KMS-11 (cell line): ENCODE measurements around the gene IGFBP4.
"Not testable (repeated sequence)": the region's sequence is repeated elsewhere in the genome, so short reads cannot be mapped to it uniquely, and the experiment has no call there.

Experiments used
- H2AFZ ChIP-seq: fragments of 200-600 bp; sonication (generic); 2 replicates; pipeline ENCODE4 v1.6.1; 2016; ENCODE audit warnings: antibody characterized with exemption, mixed run types, low read depth
- H3K27ac ChIP-seq: fragments of 200-600 bp; sonication (generic); 2 replicates; pipeline ENCODE4 v1.6.1; 2016; ENCODE audit warnings: mild to moderate bottlenecking, mixed run types
- H3K27me3 ChIP-seq: fragments of 200-600 bp; sonication (generic); 2 replicates; pipeline ENCODE4 v1.6.1; 2017; ENCODE audit warnings: mild to moderate bottlenecking, low read depth, mixed run types, moderate library complexity; ENCODE audit not compliant: insufficient read depth
- H3K36me3 ChIP-seq: fragments of 200-600 bp; sonication (generic); 2 replicates; pipeline ENCODE4 v1.6.1; 2017; ENCODE audit warnings: mild to moderate bottlenecking, mixed run types; ENCODE audit not compliant: insufficient read depth
- H3K4me1 ChIP-seq: fragments of 200-600 bp; sonication (generic); 2 replicates; pipeline ENCODE4 v1.6.1; 2016; ENCODE audit warnings: mild to moderate bottlenecking, low read depth, mixed run types; ENCODE audit not compliant: poor library complexity, severe bottlenecking
- H3K4me2 ChIP-seq: fragments of 200-600 bp; sonication (generic); 2 replicates; pipeline ENCODE4 v1.7.0; 2016; ENCODE audit warnings: mild to moderate bottlenecking, mixed run types
- H3K4me3 ChIP-seq: fragments of 200-600 bp; sonication (generic); IDR thresholded peaks from 2 replicates; pipeline ENCODE4 v1.6.1; 2017; ENCODE audit warnings: low read depth, low read length, mixed read lengths; ENCODE audit not compliant: insufficient read depth
- H3K79me2 ChIP-seq: fragments of 200-600 bp; sonication (generic); 2 replicates; pipeline ENCODE4 v1.6.1; 2016; ENCODE audit warnings: low read depth, mixed run types; ENCODE audit not compliant: insufficient read depth
- H3K9ac ChIP-seq: fragments of 200-600 bp; sonication (generic); 2 replicates; pipeline ENCODE4 v1.6.1; 2016; ENCODE audit warnings: mild to moderate bottlenecking, mixed run types
- H4K20me1 ChIP-seq: fragments of 200-600 bp; sonication (generic); 2 replicates; pipeline ENCODE4 v1.6.1; 2016; ENCODE audit warnings: mild to moderate bottlenecking, mixed run types; ENCODE audit not compliant: insufficient read depth
- CTCF ChIP-seq: fragments of 200-600 bp; sonication (generic); conservative IDR thresholded peaks from 2 replicates; pipeline ENCODE4 v1.6.1; 2017; ENCODE audit warnings: low read depth, mild to moderate bottlenecking, antibody characterized with exemption, low read length, moderate library complexity, mixed read lengths

The IGFBP4 gene

GRCh38 chr17:40407460-40407859 is 35.8 kb upstream of the IGFBP4 start:
- Histone ChIP-seq H3K79me2 (no peaks in the 10 kb centered on the region; the same call in 1 of the 2 replicates), H3K4me3 (no peak overlapping the region), H3K4me2 (no peak overlapping the region), H3K9ac (no peak overlapping the region), H4K20me1 (0 out of 2 replicates have a peak, but pooled peaks cover 8% of the 10 kb centered on the region), H2AFZ (no peak overlapping the region), H3K27ac (no peak overlapping the region), H3K36me3 (peaks cover 54% of the 10 kb centered on the region), H3K4me1 (peaks cover 6% of the 10 kb centered on the region), H3K27me3 (no peaks in the 10 kb centered on the region)
- TF ChIP-seq CTCF: no peak

GRCh38 chr17:40409540-40409939 is 33.7 kb upstream of the IGFBP4 start:
- not testable (repeated sequence) for H3K4me3 ChIP-seq, H3K4me2 ChIP-seq, H3K27ac ChIP-seq, H3K9ac ChIP-seq, H3K27me3 ChIP-seq, H2AFZ ChIP-seq, H4K20me1 ChIP-seq, H3K79me2 ChIP-seq
- peaks cover 13% of the 10 kb centered on the region for H3K4me1 ChIP-seq
- peaks cover 50% of the 10 kb centered on the region for H3K36me3 ChIP-seq

- Histone ChIP-seq H3K4me1 (peaks cover 14% of the 10 kb centered on the region), H2AFZ (no peak overlapping the region), H3K27ac (no peak overlapping the region), H4K20me1 (0 out of 2 replicates have a peak, but pooled peaks cover 3% of the 10 kb centered on the region), H3K4me3 (no peak overlapping the region), H3K36me3 (peaks cover 50% of the 10 kb centered on the region), H3K9ac (no peak overlapping the region), H3K4me2 (no peak overlapping the region), H3K79me2 (peaks cover 2% of the 10 kb centered on the region; the same call in 1 of the 2 replicates), H3K27me3 (no peaks in the 10 kb centered on the region)
- TF ChIP-seq CTCF: no peak
These were observed 33.2 kb upstream of the IGFBP4 start for GRCh38 chr17:40410082-40410481.

- Histone ChIP-seq H2AFZ (no peak overlapping the region), H3K4me1 (peaks cover 28% of the 10 kb centered on the region), H3K36me3 (peaks cover 47% of the 10 kb centered on the region), H3K79me2 (peaks cover 19% of the 10 kb centered on the region), H3K4me3 (no peak overlapping the region), H3K27me3 (no peaks in the 10 kb centered on the region), H3K4me2 (no peak overlapping the region), H3K27ac (no peak overlapping the region), H4K20me1 (0 out of 2 replicates have a peak, but pooled peaks cover 3% of the 10 kb centered on the region), H3K9ac (no peak overlapping the region)
- TF ChIP-seq CTCF: no peak
These were observed 31.4 kb upstream of the IGFBP4 start for GRCh38 chr17:40411821-40412220.

DNA sequence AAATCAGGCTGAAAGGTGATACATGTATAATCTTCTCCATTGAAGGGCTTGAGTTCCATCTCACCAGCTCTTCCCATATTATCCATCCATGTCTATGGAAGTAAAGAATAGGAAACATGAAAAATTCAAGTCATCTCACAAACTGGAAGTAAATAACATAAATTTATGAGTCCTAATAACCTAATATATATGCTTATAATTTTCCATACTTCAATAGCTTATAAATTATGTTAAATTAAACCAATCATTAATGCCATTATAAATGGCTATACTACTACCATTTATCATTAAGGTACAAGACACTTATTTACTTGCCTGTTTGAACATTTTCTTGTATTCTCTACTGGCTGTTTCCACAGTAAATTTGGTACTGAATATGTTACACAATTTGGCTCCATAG is 30.4 kb upstream of the IGFBP4 start:
- H3K36me3 ChIP-seq: peaks cover 37% of the 10 kb centered on the region
- 0 out of 2 replicates have a peak, but pooled peaks cover 3% of the 10 kb centered on the region for H4K20me1 ChIP-seq
- H3K79me2 ChIP-seq: peaks cover 27% of the 10 kb centered on the region
- H3K4me1 ChIP-seq: peaks cover 28% of the 10 kb centered on the region
- H3K27ac ChIP-seq: 0 out of 2 replicates have a peak overlapping the region, but pooled peaks have one; percentile 4
- no peak overlapping the region for H3K9ac ChIP-seq
- H2AFZ ChIP-seq: no peak overlapping the region
- no peak overlapping the region for H3K4me3 ChIP-seq
- no peaks in the 10 kb centered on the region for H3K27me3 ChIP-seq
- H3K4me2 ChIP-seq: no peak overlapping the region
- no peak for TF ChIP-seq CTCF

DNA sequence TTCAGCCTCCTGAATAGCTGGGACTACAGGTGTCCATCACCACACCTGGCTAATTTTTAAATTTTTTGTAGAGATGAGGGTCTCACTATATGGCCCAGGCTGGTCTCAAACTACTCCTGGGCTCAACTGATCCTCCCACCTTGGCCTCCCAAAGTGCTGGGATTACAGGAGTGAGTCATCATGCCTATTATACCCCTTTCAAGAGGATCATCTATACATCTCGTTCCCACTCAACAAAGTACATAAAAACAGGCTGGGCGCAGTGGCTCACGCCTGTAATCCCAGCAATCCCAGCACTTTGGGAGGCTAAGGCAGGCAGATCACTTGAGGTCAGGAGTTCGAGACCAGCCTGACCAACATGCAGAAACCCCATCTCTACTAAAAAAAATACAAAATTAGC is 28.9 kb upstream of the IGFBP4 start:
- not testable (repeated sequence) for H3K4me3 ChIP-seq, H3K27ac ChIP-seq, H3K9ac ChIP-seq, H3K4me2 ChIP-seq, H3K27me3 ChIP-seq, H2AFZ ChIP-seq, H4K20me1 ChIP-seq
- Histone ChIP-seq H3K4me1 (peaks cover 32% of the 10 kb centered on the region), H3K79me2 (peaks cover 27% of the 10 kb centered on the region), H3K36me3 (peaks cover 31% of the 10 kb centered on the region)
